K562 (cell line): ENCODE measurements around the gene UAP1. TPM values are rescaled to one million over a fixed set of nuclear protein-coding genes. Genes with fewer than 3 reads are reported as not detected.

Source experiments
- BHLHE40 ChIP-seq: IDR thresholded peaks from 2 replicates; pipeline ENCODE4 v1.6.1; 2011; ENCODE audit warnings: low read length, improper control_type of control experiment
- BRD4 ChIP-seq: fragments of 200-600 bp; sonication (generic); IDR thresholded peaks from 2 replicates; pipeline ENCODE4 v1.6.1; 2017; ENCODE audit warnings: inconsistent platforms
- CBX8 ChIP-seq: fragments of 200-600 bp; sonication (generic); IDR thresholded peaks from 2 replicates; pipeline ENCODE4 v1.6.1; 2012; ENCODE audit warnings: borderline replicate concordance, mixed run types, low read depth, mild to moderate bottlenecking, moderate library complexity, mixed read lengths, low read length, control low read depth, inconsistent platforms; ENCODE audit not compliant: poor library complexity, severe bottlenecking; ENCODE audit errors: extremely low read depth
- HCFC1 ChIP-seq: IDR thresholded peaks from 2 replicates; pipeline ENCODE4 v1.6.1; 2012; ENCODE audit warnings: low read depth, low read length, improper control_type of control experiment
- HEY1 ChIP-seq: fragments of 250-450 bp; sonication (Bioruptor Pico); IDR thresholded peaks from 2 replicates; pipeline ENCODE4 v1.5.0; 2020; ENCODE audit warnings: mild to moderate bottlenecking, moderate library complexity, borderline replicate concordance
- HMGXB4 ChIP-seq: sonication (generic); formaldehyde crosslinking; IDR thresholded peaks from 2 replicates; pipeline ENCODE4 v1.8.1; 2023; ENCODE audit warnings: mild to moderate bottlenecking, missing genetic modification reagents
- KAT8 ChIP-seq: fragments of 450-650 bp; IDR thresholded peaks from 2 replicates; pipeline ENCODE4 v1.6.1; 2016; ENCODE audit warnings: low read depth, mild to moderate bottlenecking
- L3MBTL2 ChIP-seq: fragments of 450-650 bp; IDR thresholded peaks from 2 replicates; pipeline ENCODE4 v1.6.1; 2016; ENCODE audit warnings: mild to moderate bottlenecking, moderate library complexity
- MNT ChIP-seq, 2 experiments: fragments of 450-650 bp; conservative IDR thresholded peaks; 2 replicates each; pipeline ENCODE4 v1.6.1; 2017; ENCODE audit warnings: mild to moderate bottlenecking in 2 of 2, moderate library complexity in 2 of 2
- MYNN ChIP-seq, 2 experiments: sonication (generic); formaldehyde crosslinking in 1 of 2; IDR thresholded peaks; 2 replicates each; pipeline versions ENCODE4 v1.5.0 to v1.6.1; 2016 to 2020; ENCODE audit warnings: antibody characterized with exemption in 1 of 2, missing genetic modification reagents in 1 of 2
- SIX5 ChIP-seq, 2 experiments: IDR thresholded peaks; 2 replicates each; pipeline ENCODE4 v1.6.1; 2011; ENCODE audit warnings: low read length in 2 of 2, borderline replicate concordance in 1 of 2, low read depth in 1 of 2, mild to moderate bottlenecking in 1 of 2, moderate library complexity in 1 of 2; ENCODE audit not compliant: insufficient read depth in 1 of 2
- SMC3 ChIP-seq: conservative IDR thresholded peaks from 2 replicates; pipeline ENCODE4 v1.6.1; 2011; ENCODE audit warnings: low read depth, low read length, improper control_type of control experiment; ENCODE audit not compliant: insufficient read depth
- TEAD4 ChIP-seq, 2 experiments: sonication (generic) in 1 of 2; formaldehyde crosslinking in 1 of 2; IDR thresholded peaks; 2 replicates each; pipeline versions ENCODE4 v1.6.1 to v1.8.0; 2012 to 2022; ENCODE audit warnings: borderline replicate concordance in 1 of 2, inconsistent platforms in 1 of 2, low read length in 1 of 2, mild to moderate bottlenecking in 1 of 2, missing genetic modification reagents in 1 of 2
- TRIM28 ChIP-seq: fragments of 450-650 bp; IDR thresholded peaks from 2 replicates; pipeline ENCODE4 v1.6.1; 2017
- ZNF217 ChIP-seq: sonication (generic); formaldehyde crosslinking; IDR thresholded peaks from 2 replicates; pipeline ENCODE4 v1.8.0; 2022; ENCODE audit warnings: mild to moderate bottlenecking, missing genetic modification reagents
- ZNF668 ChIP-seq: fragments of 250-450 bp; sonication (Bioruptor Pico); IDR thresholded peaks from 2 replicates; pipeline ENCODE4 v1.8.0; 2022; ENCODE audit warnings: mild to moderate bottlenecking, inconsistent platforms
- polyA plus RNA-seq, 8 experiments: library from polyadenylated mRNA; depleted of rRNA in 4 of 8; stranded (reverse) in 5 of 8; unstranded in 3 of 8; fragments of >200 nt; fragmentation: Nextera tagmentation in 2 of 8; fragmentation: Illumina TruSeq in 1 of 8; extraction: Ambion mirVana in 2 of 8; extraction: Trizol in 1 of 8; gene quantifications; 2 replicates each; pipeline versions ENCODE4 v1.2.1 to v1.2.3, GENCODE V29; 2011 to 2014; ENCODE audit warnings: inconsistent platforms in 1 of 8, missing spikeins in 1 of 8
- total RNA-seq, 7 experiments: library from RNA; depleted of rRNA in 6 of 7; stranded (reverse); fragments of >200 nt in 6 of 7; fragmentation: Illumina TruSeq in 2 of 7; extraction: Trizol in 2 of 7; gene quantifications; 2 replicates each; pipeline versions ENCODE4 v1.2.1 to v1.2.3, GENCODE V29; 2011 to 2021; ENCODE audit warnings: low replicate concordance in 1 of 7
- TF ChIP-seq, protein P1 (sequence below): fragments of 450-650 bp; conservative IDR thresholded peaks from 2 replicates; pipeline ENCODE4 v1.6.1; 2016; ENCODE audit warnings: missing genetic modification characterization, low read depth, mild to moderate bottlenecking, missing compliant biosample characterization, moderate library complexity
- TF ChIP-seq, protein P2 (sequence below), 3 experiments: IDR thresholded peaks in 2 of 3; conservative IDR thresholded peaks in 1 of 3; 2 replicates each; pipeline ENCODE4 v1.5.1; 2011 to 2012; ENCODE audit warnings: low read length in 3 of 3, mild to moderate bottlenecking in 3 of 3, control low read depth in 2 of 3, improper control_type of control experiment in 1 of 3, inconsistent platforms in 1 of 3, low read depth in 1 of 3, mixed read lengths in 1 of 3, moderate library complexity in 1 of 3; ENCODE audit not compliant: insufficient read depth in 2 of 3

Gene UAP1
- total and polyA plus RNA-seq, 9 of the 15 experiments (the other 6 are each of a cell fraction or from before 2014, with no cell fraction given), result 182 to 317 (median 213) TPM

GRCh38 chr1:162627662-162628296 is 66.3 kb downstream of the UAP1 start (continued):
- TF ChIP-seq, protein P1, sequence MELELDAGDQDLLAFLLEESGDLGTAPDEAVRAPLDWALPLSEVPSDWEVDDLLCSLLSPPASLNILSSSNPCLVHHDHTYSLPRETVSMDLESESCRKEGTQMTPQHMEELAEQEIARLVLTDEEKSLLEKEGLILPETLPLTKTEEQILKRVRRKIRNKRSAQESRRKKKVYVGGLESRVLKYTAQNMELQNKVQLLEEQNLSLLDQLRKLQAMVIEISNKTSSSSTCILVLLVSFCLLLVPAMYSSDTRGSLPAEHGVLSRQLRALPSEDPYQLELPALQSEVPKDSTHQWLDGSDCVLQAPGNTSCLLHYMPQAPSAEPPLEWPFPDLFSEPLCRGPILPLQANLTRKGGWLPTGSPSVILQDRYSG (tag), result 0 out of 2 replicates have a peak, but pooled peaks have one; percentile 24
- TF ChIP-seq HMGXB4 (no peak), SIX5 (IDR thresholded peaks at IDR 0.05; ENCODE audit: borderline replicate concordance in 1 of 2, insufficient read depth in 1 of 2, low read depth in 1 of 2, low read length in 2 of 2) (0 out of 4 replicates have a peak, but pooled peaks of 1 of the 2 experiments have one; percentile 36), SMC3 (peak; percentile 32; the same call in 1 of the 2 replicates), TRIM28 (no peak), BHLHE40 (peak; percentile 52; the same call in 1 of the 2 replicates), MYNN (IDR thresholded peaks at IDR 0.05) (no peak), MYNN (CRISPR knock-in tag; IDR thresholded peaks at IDR 0.05) (no peak), HCFC1 (0 out of 2 replicates have a peak, but pooled peaks have one; percentile 21), TEAD4 (IDR thresholded peaks at IDR 0.05; ENCODE audit: low read length) (peak; percentile 48), TEAD4 (CRISPR knock-in tag; IDR thresholded peaks at IDR 0.05; ENCODE audit: borderline replicate concordance) (no peak), ZNF668 (CRISPR knock-in tag) (0 out of 2 replicates have a peak, but pooled peaks have one; percentile 14), CBX8 (no peak), KAT8 (peak; percentile 61; the same call in 1 of the 2 replicates), MNT (conservative IDR thresholded peaks at IDR 0.05) (0 out of 4 replicates have a peak, but pooled peaks of 1 of the 2 experiments have one; percentile 17), HEY1 (CRISPR knock-in tag) (no peak), BRD4 (no peak), L3MBTL2 (0 out of 2 replicates have a peak, but pooled peaks have one; percentile 27), ZNF217 (CRISPR knock-in tag) (no peak)
- TF ChIP-seq, protein P2, sequence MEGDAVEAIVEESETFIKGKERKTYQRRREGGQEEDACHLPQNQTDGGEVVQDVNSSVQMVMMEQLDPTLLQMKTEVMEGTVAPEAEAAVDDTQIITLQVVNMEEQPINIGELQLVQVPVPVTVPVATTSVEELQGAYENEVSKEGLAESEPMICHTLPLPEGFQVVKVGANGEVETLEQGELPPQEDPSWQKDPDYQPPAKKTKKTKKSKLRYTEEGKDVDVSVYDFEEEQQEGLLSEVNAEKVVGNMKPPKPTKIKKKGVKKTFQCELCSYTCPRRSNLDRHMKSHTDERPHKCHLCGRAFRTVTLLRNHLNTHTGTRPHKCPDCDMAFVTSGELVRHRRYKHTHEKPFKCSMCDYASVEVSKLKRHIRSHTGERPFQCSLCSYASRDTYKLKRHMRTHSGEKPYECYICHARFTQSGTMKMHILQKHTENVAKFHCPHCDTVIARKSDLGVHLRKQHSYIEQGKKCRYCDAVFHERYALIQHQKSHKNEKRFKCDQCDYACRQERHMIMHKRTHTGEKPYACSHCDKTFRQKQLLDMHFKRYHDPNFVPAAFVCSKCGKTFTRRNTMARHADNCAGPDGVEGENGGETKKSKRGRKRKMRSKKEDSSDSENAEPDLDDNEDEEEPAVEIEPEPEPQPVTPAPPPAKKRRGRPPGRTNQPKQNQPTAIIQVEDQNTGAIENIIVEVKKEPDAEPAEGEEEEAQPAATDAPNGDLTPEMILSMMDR (IDR thresholded peaks at IDR 0.05 in 2 of 3, conservative IDR thresholded peaks at IDR 0.05 in 1 of 3; ENCODE audit: insufficient read depth in 2 of 3, low read depth in 1 of 3, low read length in 3 of 3), result peak; percentile 67 to 74 (median 71)
- TF ChIP-seq, all 486 proteins: peak for 22
